Esophagus squamous epithelium (tissue), 4 donors: ENCODE results near the gene CST2.

Experiments used
- CTCF ChIP-seq, 6 experiments: fragments of 450-650 bp in 4 of 6; fragments of 200-600 bp in 2 of 6; sonication (generic) in 2 of 6; IDR thresholded peaks; one replicate each; pipeline ENCODE4 v1.5.1; 2016 to 2019; ENCODE audit warnings: antibody characterized with exemption in 6 of 6, mild to moderate bottlenecking in 4 of 6, moderate library complexity in 4 of 6
- POLR2A ChIP-seq, 4 donors: fragments of 450-650 bp; IDR thresholded peaks; one replicate each; pipeline ENCODE4 v1.6.1; 2017; ENCODE audit warnings: antibody characterized with exemption in 4 of 4, mild to moderate bottlenecking in 4 of 4, moderate library complexity in 3 of 4

- TF ChIP-seq CTCF (IDR thresholded peaks at IDR 0.05) (no peak), POLR2A (IDR thresholded peaks at IDR 0.05) (no peak)
These were observed 43.9 kb upstream of the CST2 start for GRCh38 chr20:23870461-23870860.
